NT2/D1 (cell line): ENCODE results near the gene NCF4.

ENCODE experiments used
- SUZ12 ChIP-seq: IDR thresholded peaks from 2 replicates; pipeline ENCODE4 v1.6.1; 2011; ENCODE audit not compliant: insufficient read length, insufficient read depth; ENCODE audit errors: extremely low read depth
- YY1 ChIP-seq: IDR thresholded peaks from 2 replicates; pipeline ENCODE4 v1.6.1; 2011; ENCODE audit not compliant: insufficient read length, insufficient read depth
- ZNF274 ChIP-seq: IDR thresholded peaks from 2 replicates; pipeline ENCODE4 v1.6.1; 2011; ENCODE audit warnings: mild to moderate bottlenecking, low read depth, low read length

GRCh38 chr22:36830601-36831000, 30.2 kb upstream of the NCF4 start:
- TF ChIP-seq ZNF274 (no peak), YY1 (no peak), SUZ12 (no peak)
